ENCODE data around the gene NABP1.

DNA sequence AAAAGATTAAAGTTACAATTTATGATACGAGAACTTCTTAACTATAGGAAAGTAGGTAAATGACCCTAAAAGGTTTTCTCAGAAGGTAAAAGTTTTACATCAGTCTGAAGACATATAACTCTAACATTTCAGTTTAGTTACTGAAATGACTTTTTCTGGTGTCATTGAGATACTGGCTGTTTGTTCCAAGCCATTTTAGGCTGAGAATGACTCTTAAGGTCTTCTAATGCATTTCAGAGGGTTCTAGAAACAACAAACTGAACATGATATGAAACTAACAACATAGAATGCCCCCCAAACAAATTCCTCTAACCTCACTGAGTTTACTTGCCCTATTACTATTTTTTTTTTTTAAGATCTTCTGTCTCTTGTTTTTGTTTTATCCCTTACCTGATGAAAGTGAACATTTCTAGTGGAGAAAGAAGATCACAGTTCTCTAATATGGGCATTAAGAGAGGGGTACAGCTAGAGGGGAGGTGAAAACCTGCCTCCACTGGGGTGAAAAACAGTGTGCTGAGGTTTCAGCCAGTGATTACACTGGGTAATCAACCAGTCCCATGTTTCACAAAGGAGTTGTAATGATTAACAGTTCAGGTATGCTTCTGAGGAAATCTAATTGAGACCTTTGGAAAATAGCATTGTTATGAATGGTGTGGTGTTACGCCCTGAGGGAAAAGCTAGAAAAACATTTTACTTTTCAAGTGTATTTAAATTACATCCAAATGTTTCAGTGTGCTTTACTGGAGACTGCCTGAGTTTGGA, 11.2 kb downstream of the NABP1 start:
- TF ChIP-seq CTCF (IDR thresholded peaks at IDR 0.05) = no peak
- no peak for TF ChIP-seq TAF1 (IDR thresholded peaks at IDR 0.05; ENCODE audit: borderline replicate concordance, low read depth, low read length)
- no peak for TF ChIP-seq SMC3 (IDR thresholded peaks at IDR 0.05; ENCODE audit: low read depth, low read length)
- no peak for TF ChIP-seq GABPA (IDR thresholded peaks at IDR 0.05; ENCODE audit: low read depth)
- no peak for TF ChIP-seq MEF2A (IDR thresholded peaks at IDR 0.05; ENCODE audit: borderline replicate concordance, low read depth)
- no peak for TF ChIP-seq NRF1 (IDR thresholded peaks at IDR 0.05; ENCODE audit: low read depth, low read length)
- TF ChIP-seq EP300 (IDR thresholded peaks at IDR 0.05; ENCODE audit: borderline replicate concordance in 1 of 2, low read depth in 1 of 2, low read length in 1 of 2) = no peak
- TF ChIP-seq GATA2 (CRISPR knock-in tag; IDR thresholded peaks at IDR 0.05) = no peak
- TF ChIP-seq PBX3 (IDR thresholded peaks at IDR 0.05) = no peak
- TF ChIP-seq, protein P1, sequence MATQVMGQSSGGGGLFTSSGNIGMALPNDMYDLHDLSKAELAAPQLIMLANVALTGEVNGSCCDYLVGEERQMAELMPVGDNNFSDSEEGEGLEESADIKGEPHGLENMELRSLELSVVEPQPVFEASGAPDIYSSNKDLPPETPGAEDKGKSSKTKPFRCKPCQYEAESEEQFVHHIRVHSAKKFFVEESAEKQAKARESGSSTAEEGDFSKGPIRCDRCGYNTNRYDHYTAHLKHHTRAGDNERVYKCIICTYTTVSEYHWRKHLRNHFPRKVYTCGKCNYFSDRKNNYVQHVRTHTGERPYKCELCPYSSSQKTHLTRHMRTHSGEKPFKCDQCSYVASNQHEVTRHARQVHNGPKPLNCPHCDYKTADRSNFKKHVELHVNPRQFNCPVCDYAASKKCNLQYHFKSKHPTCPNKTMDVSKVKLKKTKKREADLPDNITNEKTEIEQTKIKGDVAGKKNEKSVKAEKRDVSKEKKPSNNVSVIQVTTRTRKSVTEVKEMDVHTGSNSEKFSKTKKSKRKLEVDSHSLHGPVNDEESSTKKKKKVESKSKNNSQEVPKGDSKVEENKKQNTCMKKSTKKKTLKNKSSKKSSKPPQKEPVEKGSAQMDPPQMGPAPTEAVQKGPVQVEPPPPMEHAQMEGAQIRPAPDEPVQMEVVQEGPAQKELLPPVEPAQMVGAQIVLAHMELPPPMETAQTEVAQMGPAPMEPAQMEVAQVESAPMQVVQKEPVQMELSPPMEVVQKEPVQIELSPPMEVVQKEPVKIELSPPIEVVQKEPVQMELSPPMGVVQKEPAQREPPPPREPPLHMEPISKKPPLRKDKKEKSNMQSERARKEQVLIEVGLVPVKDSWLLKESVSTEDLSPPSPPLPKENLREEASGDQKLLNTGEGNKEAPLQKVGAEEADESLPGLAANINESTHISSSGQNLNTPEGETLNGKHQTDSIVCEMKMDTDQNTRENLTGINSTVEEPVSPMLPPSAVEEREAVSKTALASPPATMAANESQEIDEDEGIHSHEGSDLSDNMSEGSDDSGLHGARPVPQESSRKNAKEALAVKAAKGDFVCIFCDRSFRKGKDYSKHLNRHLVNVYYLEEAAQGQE (IDR thresholded peaks at IDR 0.05; ENCODE audit: low read depth, low read length) = no peak
